Cardiac fibroblast (primary cell): Measurements from ENCODE around the gene GNS.
A peak's percentile ranks its signal among the peaks of the same experiment; 100 is the strongest.

Experiments
- DNase-seq, 2 donors: peaks; one replicate each; pipeline versions ENCODE4 v3.0.0 to v3.0.0-alpha.2; 2010; ENCODE audit warnings: low read depth in 2 of 2
- H3K4me3 ChIP-seq, 2 donors: replicated peaks in 1 of 2; 1 replicate in 1 of 2; 2 replicates in 1 of 2; pipeline ENCODE4 v1.5.1; 2011; ENCODE audit warnings: low read depth in 2 of 2, low read length in 2 of 2, mild to moderate bottlenecking in 2 of 2, moderate library complexity in 1 of 2
- CTCF ChIP-seq: IDR thresholded peaks from one replicate; pipeline ENCODE4 v1.5.1; 2011; ENCODE audit warnings: low read depth, mild to moderate bottlenecking, low read length, inconsistent platforms

Gene GNS

GRCh38 chr12:64791036-64791435 lies 31.8 kb upstream of the GNS start:
- no peak for DNase-seq
- no peak overlapping the region for H3K4me3 ChIP-seq
- no peak for TF ChIP-seq CTCF

GRCh38 chr12:64790166-64790565 lies 31.0 kb upstream of the GNS start:
- TF ChIP-seq CTCF: no peak
- DNase-seq: no peak
- no peak overlapping the region for H3K4me3 ChIP-seq

GRCh38 chr12:64785838-64786237 lies 26.6 kb upstream of the GNS start:
- no peak for DNase-seq
- TF ChIP-seq CTCF: no peak
- H3K4me3 ChIP-seq: no peak overlapping the region

- DNase-seq: no peak
- H3K4me3 ChIP-seq: no peak overlapping the region
- TF ChIP-seq CTCF: no peak
Measured at GRCh38 chr12:64782191-64782876, 23.1 kb upstream of the GNS start.

GRCh38 chr12:64781280-64782190 lies 22.3 kb upstream of the GNS start:
- no peak for DNase-seq
- H3K4me3 ChIP-seq: no peak overlapping the region
- TF ChIP-seq CTCF: no peak

- no peak for TF ChIP-seq CTCF
- peak overlapping the region; percentile 22 to 28 for H3K4me3 ChIP-seq
- no peak for DNase-seq
Measured at GRCh38 chr12:64780531-64781279, 21.5 kb upstream of the GNS start.
